Measurements from ENCODE around the gene MEX3C. TPM values are rescaled to one million over a fixed set of nuclear protein-coding genes. Genes with fewer than 3 reads are reported as not detected.

MEX3C gene
- total RNA-seq, 4 donors from 2014 or later = 21.1 to 46.5 (median 29.3) TPM

DNA sequence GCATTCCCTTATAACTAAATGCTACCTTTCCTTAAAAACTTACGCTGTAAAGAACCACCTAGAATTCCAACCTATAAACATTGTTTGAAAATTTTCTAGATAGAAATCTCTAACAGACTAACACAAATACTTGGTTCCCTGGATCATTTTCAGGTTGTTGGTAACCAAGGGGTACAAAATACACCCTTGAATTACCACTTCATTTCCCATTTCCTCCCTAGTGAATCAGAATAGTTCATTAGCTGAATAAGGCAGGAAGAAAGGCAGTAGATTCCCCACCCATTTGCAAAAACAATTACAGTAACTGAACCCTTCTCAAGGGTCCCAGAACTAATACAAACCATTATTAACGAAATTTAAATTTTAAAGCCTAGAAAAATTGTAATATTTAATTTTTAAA lies 5.5 kb downstream of the MEX3C start:
- TF ChIP-seq, protein P1, sequence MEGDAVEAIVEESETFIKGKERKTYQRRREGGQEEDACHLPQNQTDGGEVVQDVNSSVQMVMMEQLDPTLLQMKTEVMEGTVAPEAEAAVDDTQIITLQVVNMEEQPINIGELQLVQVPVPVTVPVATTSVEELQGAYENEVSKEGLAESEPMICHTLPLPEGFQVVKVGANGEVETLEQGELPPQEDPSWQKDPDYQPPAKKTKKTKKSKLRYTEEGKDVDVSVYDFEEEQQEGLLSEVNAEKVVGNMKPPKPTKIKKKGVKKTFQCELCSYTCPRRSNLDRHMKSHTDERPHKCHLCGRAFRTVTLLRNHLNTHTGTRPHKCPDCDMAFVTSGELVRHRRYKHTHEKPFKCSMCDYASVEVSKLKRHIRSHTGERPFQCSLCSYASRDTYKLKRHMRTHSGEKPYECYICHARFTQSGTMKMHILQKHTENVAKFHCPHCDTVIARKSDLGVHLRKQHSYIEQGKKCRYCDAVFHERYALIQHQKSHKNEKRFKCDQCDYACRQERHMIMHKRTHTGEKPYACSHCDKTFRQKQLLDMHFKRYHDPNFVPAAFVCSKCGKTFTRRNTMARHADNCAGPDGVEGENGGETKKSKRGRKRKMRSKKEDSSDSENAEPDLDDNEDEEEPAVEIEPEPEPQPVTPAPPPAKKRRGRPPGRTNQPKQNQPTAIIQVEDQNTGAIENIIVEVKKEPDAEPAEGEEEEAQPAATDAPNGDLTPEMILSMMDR (IDR thresholded peaks at IDR 0.05) = no peak
- no peak for DNase-seq (ENCODE audit: low spot score)
- no peak for ATAC-seq (ENCODE audit: low FRiP score)

DNA sequence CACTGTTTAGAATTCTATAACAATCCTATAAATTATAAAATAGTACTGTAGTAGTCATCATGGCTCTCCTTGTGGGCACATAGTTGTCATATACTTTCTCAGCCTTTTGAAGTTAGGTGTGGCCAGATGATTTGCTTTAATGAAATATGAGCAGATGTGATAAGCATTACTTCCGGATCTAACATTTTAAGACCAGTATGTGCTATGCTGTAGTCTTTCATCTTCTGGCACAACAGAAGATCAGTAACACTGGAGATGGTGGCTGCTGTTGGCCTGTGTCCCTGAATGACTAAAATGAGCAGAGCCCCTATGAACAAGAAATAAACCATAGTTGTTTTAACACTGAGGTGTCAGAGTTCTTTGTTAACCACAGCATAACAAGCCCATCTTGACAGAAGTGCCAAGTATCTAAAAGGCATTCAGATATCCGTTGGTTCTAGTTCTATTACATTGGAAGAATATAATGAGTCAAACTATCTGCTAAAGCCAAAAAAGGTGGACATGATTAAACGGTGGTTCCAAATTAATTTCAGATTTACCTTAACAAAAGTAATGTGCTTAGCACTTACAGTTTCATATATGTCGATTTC lies 6.3 kb downstream of the MEX3C start:
- TF ChIP-seq, protein P1 (IDR thresholded peaks at IDR 0.05) = no peak
- DNase-seq (ENCODE audit: low spot score) (no peak), ATAC-seq (ENCODE audit: low FRiP score) (no peak)

DNA sequence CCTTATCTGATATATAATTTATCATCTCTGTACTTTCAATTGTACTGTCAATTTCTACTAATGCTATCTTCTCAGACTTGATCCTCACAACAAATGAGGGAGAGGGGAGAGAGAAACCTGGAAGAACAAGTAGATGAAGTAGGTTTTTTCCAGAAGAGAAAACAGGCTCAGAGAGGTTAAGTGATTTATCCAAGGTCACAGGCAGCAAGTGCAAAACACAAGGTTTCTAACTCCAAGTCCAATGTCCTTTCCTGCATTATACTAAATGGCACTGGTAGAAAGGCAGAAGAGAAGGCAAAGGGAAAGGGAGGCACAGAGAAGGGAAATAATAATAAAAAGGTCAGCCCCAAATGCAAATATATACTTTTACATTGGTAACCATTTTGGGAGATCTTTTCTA lies 7.5 kb downstream of the MEX3C start:
- ATAC-seq (ENCODE audit: low FRiP score) (no peak), DNase-seq (ENCODE audit: low spot score) (no peak)
- TF ChIP-seq, protein P1 (IDR thresholded peaks at IDR 0.05) = no peak

DNA sequence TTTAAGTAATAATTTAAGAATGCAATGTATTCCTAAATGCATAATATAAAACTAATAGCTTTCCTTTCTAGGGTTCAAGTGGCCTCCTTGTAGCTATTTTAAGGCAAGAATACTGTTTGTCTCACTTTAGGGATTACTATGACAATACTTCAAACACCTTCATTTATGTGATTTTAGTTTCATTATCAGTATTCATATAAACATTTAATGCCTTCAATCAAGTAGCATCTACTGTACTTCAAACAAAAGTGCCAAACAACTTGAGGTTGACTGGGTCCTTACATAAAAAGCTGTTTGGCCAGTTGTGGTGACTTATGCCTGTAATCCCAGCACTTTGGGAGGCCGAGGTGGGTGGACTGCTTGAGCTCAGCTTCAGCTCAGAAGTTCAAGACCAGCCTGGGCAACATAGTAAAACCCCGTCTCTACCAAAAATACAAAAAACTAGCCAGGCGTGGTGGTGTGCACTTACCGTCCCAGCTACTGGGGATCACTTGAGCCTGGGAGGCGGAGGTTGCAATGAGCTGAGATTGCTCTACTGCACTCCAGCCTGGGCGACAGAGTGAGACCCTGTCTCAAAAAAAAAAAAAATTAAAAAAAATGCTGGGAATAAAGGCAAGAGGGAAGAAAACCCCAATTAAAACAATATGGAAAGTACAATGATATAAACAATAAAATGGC lies 9.3 kb downstream of the MEX3C start:
- no peak for ATAC-seq (ENCODE audit: low FRiP score)
- TF ChIP-seq, protein P1 (IDR thresholded peaks at IDR 0.05) = no peak
- no peak for DNase-seq (ENCODE audit: low spot score)

DNA sequence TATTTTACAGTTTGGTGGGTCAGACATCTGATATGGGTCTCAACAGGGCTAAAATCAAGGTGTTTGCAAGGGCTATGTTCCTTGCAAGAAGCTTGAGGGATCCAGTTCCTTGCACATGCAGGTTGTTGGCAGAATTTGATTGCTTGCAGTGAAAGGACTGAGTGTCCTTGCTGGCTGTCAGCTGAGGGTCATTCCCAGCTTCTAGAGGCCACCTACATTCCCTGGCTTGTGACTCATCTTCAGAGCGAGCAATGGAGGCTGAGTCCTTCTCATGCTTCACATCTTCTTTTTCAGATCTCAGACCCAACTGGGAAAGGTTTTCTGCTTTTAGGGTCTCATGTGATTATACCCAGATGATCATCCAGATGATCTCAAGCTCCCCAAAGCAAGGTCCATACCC lies 12.4 kb downstream of the MEX3C start:
- TF ChIP-seq, protein P1 (IDR thresholded peaks at IDR 0.05) = no peak
- ATAC-seq (ENCODE audit: low FRiP score) (no peak), DNase-seq (ENCODE audit: low spot score) (no peak)

DNA sequence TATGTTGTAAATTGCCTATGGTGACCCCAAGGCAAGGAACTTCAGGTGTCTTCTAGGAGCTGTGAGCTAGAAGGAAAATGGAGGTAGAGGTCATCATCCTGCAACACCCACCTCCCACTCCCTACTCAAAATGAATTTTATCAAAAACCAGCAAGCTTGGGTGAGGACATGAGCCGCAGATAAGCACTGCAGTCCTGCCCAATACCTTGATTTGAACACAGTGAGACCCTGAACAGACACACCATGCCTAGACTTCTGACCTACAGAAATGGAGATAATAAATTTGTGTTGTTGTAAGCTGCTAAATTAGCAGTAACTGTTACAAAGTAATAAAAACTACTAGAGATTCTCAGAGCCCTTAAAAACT lies 13.4 kb downstream of the MEX3C start:
- ATAC-seq (ENCODE audit: low FRiP score) (no peak), DNase-seq (ENCODE audit: low spot score) (no peak)
- TF ChIP-seq, protein P1 (IDR thresholded peaks at IDR 0.05) = no peak

Data from omental fat pad (tissue), 4 donors.